Common myeloid progenitor, CD34-positive (primary cell): Measurements from ENCODE around the gene UST.

ENCODE experiments used
- CTCF ChIA-PET: fragments of 350-600 bp; sonication (Branson Sonifier 250); formaldehyde crosslinking; loops from one replicate; lab custom pipeline; 2021; ENCODE audit warnings: antibody characterized with exemption; lab: Charles Lee
- POLR2A ChIA-PET: fragments of 350-600 bp; sonication (Branson Sonifier 250); formaldehyde crosslinking; loops from one replicate; lab custom pipeline; 2021; ENCODE audit warnings: antibody characterized with exemption; lab: Charles Lee
- DNase-seq, 3 donors: peaks; one replicate each; pipeline versions ENCODE4 v3.0.0 to v3.0.0-alpha.2; 2013
- H3K27ac ChIP-seq, 2 experiments: 1 replicate in 1 of 2; 2 replicates in 1 of 2; pipeline ENCODE4 v1.7.0; 2013; ENCODE audit warnings: inconsistent platforms in 2 of 2, low read length in 2 of 2, mild to moderate bottlenecking in 2 of 2, low read depth in 1 of 2, moderate library complexity in 1 of 2; ENCODE audit not compliant: severe bottlenecking in 2 of 2, insufficient read depth in 1 of 2, poor library complexity in 1 of 2
- H3K27me3 ChIP-seq, 5 experiments: replicated peaks in 2 of 5; 1 replicate in 3 of 5; 2 replicates in 2 of 5; pipeline versions ENCODE4 v1.6.1 to v1.7.0; 2013; ENCODE audit warnings: low read length in 4 of 5, mild to moderate bottlenecking in 2 of 5, moderate library complexity in 2 of 5, inconsistent platforms in 1 of 5; ENCODE audit not compliant: insufficient read depth in 5 of 5, control insufficient read depth in 4 of 5
- H3K36me3 ChIP-seq, 4 experiments: 1 replicate in 2 of 4; 2 replicates in 2 of 4; pipeline versions ENCODE4 v1.6.1 to v1.7.0; 2013; ENCODE audit warnings: low read length in 3 of 4, control low read depth in 1 of 4, mild to moderate bottlenecking in 1 of 4; ENCODE audit not compliant: control insufficient read depth in 4 of 4, insufficient read depth in 4 of 4
- H3K4me1 ChIP-seq, 4 experiments: 1 replicate in 3 of 4; 2 replicates in 1 of 4; pipeline versions ENCODE4 v1.6.1 to v1.7.1; 2013; ENCODE audit warnings: low read length in 3 of 4, mild to moderate bottlenecking in 3 of 4, control low read depth in 1 of 4, inconsistent platforms in 1 of 4, moderate library complexity in 1 of 4; ENCODE audit not compliant: control insufficient read depth in 4 of 4, insufficient read depth in 4 of 4; ENCODE audit errors: control extremely low read depth in 1 of 4
- H3K4me3 ChIP-seq, 7 experiments: 1 replicate in 4 of 7; 2 replicates in 3 of 7; pipeline versions ENCODE4 v1.5.1 to v1.7.0; 2013; ENCODE audit warnings: mild to moderate bottlenecking in 7 of 7, low read length in 6 of 7, moderate library complexity in 6 of 7, inconsistent platforms in 2 of 7, low read depth in 2 of 7, control low read depth in 1 of 7; ENCODE audit not compliant: insufficient read depth in 4 of 7, control insufficient read depth in 1 of 7; ENCODE audit errors: extremely low read depth in 1 of 7
- H3K9me3 ChIP-seq, 5 experiments: 1 replicate in 4 of 5; 2 replicates in 1 of 5; pipeline versions ENCODE4 v1.6.1 to v1.7.1; 2013; ENCODE audit warnings: low read length in 4 of 5, mild to moderate bottlenecking in 2 of 5, inconsistent platforms in 1 of 5, low read depth in 1 of 5, moderate library complexity in 1 of 5; ENCODE audit not compliant: control insufficient read depth in 4 of 5, insufficient read depth in 2 of 5; ENCODE audit errors: control extremely low read depth in 1 of 5
- WGBS: methylation state at CpG from one replicate; pipeline ENCODE4 v1.1.5; 2013; ENCODE audit not compliant: insufficient coverage; 5-methylcytosine and 5-hydroxymethylcytosine counted together

The UST gene

DNA sequence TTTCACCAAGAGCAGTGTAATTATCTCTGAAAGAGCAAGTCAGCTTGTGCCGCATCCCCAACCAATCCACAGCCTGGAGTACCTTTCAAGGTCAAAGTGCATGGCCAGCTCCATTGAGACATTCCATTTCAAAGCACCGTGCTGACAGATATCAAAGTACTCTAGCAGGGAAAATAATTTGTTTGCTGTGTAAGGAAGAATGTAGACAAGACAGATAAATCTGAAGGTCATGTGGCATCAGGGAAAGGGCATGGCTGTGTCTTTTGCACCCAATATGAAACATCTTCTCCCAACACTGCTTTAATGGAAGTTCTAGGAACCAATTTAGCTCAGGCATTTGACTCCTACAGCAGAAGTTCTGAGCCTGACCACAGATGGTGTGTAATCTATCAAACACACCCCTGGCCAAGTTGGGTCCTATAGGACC lies 328.0 kb downstream of the UST start:
- Histone ChIP-seq H3K4me3 (no peak overlapping the region), H3K9me3 (peaks cover 0 to 2% (median 0%) of the 10 kb centered on the region in 5 experiments), H3K27ac (no peak overlapping the region), H3K27me3 (no peaks in the 10 kb centered on the region), H3K36me3 (no peaks in the 10 kb centered on the region), H3K4me1 (peaks cover 5 to 20% (median 14%) of the 10 kb centered on the region in 4 experiments)
- POLR2A ChIA-PET: no interaction called here
- DNase-seq: no peak
- CTCF ChIA-PET: interaction anchor here (0.9 to 1.9 kb wide), 10 partner anchors 9 to 357 kb away, joined by 3 to 9 read pairs (median 4); no protein-coding TSS in a partner anchor
- 100% methylated on average over 2 of the region's 2 CpGs for WGBS

DNA sequence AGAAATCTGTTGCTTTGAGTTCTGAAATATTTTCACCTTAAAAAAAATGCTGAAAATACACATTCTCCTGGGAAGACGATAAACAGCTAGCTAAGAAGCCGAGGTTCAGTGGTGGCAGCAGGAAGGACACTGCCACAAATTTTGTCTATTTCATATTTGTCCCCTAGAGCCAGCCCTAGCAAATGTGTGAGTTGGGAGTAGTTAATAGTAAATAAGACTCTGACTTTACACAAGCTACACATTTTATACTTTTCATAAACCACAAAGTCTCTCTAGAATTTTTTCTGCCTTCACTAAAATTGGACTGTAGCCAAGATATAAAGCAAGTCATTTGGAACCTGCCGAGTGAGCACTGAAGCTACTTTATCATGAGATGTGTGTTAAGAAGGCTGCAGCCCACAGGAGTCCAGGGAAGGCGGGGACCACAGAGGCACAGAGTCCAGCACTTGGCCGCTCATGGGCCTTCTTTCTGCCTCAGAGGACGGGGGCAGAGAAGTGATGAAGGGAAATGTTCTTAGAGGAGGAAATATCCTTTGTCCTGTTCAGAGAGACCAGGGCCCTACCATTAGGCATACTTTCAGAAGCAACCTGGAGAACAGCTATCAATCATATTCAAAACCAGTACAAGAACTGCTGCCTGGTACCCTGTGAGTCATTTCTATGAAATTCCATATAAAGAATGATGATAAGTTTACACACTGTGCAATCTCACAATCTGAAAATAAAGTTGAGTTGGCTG lies 329.0 kb downstream of the UST start:
- Histone ChIP-seq H3K4me3 (no peak overlapping the region), H3K27ac (no peak overlapping the region), H3K9me3 (peaks cover 0 to 2% (median 0%) of the 10 kb centered on the region in 5 experiments), H3K36me3 (no peaks in the 10 kb centered on the region), H3K27me3 (no peaks in the 10 kb centered on the region), H3K4me1 (peaks cover 5 to 24% (median 16%) of the 10 kb centered on the region in 4 experiments)
- ChIA-PET CTCF (interaction anchor here (1.4 to 3.5 kb wide), 9 partner anchors 9 to 357 kb away, joined by 3 to 16 read pairs (median 5); no protein-coding TSS in a partner anchor), POLR2A (no interaction called here)
- DNase-seq: peak in 2 of 3 donors; percentile 62 to 68
- 50% methylated on average over 3 of the region's 6 CpGs for WGBS

DNA sequence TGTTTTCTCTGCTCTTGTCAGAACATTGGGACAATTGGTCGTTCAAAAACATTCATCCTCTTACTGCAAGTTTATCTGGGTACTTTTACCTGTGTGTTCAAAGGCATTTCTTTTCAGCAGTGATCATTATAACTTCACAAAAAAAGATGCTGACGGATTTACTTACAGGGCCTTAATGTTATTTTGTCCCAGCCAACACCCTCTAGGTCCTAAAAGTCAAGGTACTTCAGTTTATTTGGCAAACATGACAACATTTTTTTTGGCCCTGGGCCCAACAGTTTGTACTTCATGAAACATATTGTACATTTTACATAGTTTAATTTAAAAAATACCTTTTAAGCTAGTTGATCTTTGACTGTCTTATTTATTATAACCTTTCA lies 329.5 kb downstream of the UST start:
- 100% methylated on average over 2 of the region's 2 CpGs for WGBS
- Histone ChIP-seq H3K9me3 (peaks cover 0 to 2% (median 0%) of the 10 kb centered on the region in 5 experiments), H3K27me3 (no peaks in the 10 kb centered on the region), H3K4me3 (no peak overlapping the region), H3K27ac (no peak overlapping the region), H3K36me3 (no peaks in the 10 kb centered on the region), H3K4me1 (peaks cover 5 to 29% (median 20%) of the 10 kb centered on the region in 4 experiments)
- POLR2A ChIA-PET: no interaction called here
- no peak for DNase-seq
- CTCF ChIA-PET: interaction anchor here (0.7 to 3.5 kb wide), 8 partner anchors 11 to 356 kb away, joined by 3 to 16 read pairs (median 4); no protein-coding TSS in a partner anchor

DNA sequence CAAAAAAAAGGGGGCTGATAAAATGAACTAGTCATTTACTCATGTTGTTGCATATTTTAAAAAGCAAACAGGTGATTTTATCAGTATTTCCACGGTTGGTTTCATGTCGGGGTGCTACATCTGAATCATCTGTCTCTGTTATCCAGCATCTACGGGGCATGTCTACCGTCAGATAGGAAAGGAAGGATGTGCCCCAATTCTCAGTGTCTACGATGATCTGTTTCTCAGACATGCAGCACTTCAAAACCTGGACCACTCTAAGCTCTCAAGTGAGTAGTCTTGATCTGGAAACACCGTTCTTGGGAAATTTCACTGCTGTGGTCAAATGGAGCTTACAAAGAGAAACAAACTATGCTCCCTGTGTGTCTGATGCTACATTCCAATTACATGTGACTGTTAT lies 330.4 kb downstream of the UST start:
- DNase-seq: no peak
- ChIA-PET CTCF (interaction anchor here (0.7 to 3.5 kb wide), 4 partner anchors 15 to 355 kb away, joined by 3 to 16 read pairs (median 7); no protein-coding TSS in a partner anchor), POLR2A (no interaction called here)
- Histone ChIP-seq H3K4me3 (no peak overlapping the region), H3K4me1 (peaks cover 5 to 37% (median 20%) of the 10 kb centered on the region in 4 experiments), H3K36me3 (no peaks in the 10 kb centered on the region), H3K27ac (no peak overlapping the region), H3K27me3 (no peaks in the 10 kb centered on the region), H3K9me3 (no peaks in the 10 kb centered on the region)
- WGBS: 91% methylated on average over 5 of the region's 6 CpGs

DNA sequence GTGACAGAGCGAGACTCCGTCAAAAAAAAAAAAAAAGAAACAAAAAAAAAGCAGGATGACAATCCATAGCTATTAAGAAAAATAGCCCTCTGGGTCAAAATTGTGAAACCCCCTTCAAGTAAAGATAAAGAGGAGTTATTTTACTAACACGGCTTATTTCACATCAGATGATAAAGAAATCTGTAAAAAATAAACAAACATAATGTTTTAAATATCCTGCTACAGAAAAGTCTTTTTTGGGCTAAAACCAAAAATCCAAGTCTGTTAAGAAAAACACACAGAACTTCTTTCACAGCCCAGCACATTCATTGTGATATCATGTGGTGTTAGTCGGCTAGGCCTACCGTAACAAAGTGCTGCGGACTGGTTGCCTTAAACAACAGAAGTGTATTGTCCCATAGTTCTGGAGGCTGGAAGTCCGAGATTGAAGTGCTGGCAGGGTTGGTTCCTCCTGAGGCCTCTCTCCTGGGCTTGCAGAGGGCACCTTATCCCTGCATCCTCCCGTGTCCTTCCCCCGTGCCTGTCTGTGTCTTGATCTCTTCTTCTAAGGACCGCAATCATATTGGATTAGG lies 331.5 kb downstream of the UST start:
- Histone ChIP-seq H3K27me3 (no peaks in the 10 kb centered on the region), H3K9me3 (no peaks in the 10 kb centered on the region), H3K4me3 (no peak overlapping the region), H3K4me1 (peaks cover 10 to 47% (median 26%) of the 10 kb centered on the region in 4 experiments), H3K36me3 (no peaks in the 10 kb centered on the region), H3K27ac (no peak overlapping the region)
- DNase-seq: no peak
- ChIA-PET POLR2A (no interaction called here), CTCF (interaction anchor here (2.1 to 3.5 kb wide), 2 partner anchors 50 to 354 kb away, joined by 10 to 16 read pairs; no protein-coding TSS in a partner anchor)
- WGBS: 99% methylated on average over 7 of the region's 10 CpGs

DNA sequence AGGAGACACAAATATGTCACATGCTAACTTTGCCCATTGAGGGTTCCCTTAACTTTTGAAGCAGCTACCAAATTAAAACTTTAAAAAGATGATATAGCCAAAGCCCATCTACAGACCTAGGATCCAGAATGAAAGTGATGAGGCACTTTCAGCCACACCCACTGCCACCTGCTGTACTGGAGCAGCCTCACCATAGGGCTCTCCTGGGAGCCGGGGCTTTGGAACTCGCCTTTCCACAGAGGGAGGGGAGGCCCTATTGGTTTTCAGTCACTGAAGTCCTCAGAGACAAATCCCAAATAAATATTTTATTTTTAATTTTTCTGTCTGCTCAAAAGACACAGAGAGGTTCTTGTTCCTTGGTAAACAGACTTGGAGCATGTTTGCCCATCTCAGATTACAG lies 332.6 kb downstream of the UST start:
- ChIA-PET CTCF (interaction anchor here (0.6 to 2.6 kb wide), 9 partner anchors 11 to 352 kb away, joined by 3 to 17 read pairs (median 5); no protein-coding TSS in a partner anchor), POLR2A (interaction anchor here (1.0 kb wide), 1 partner anchor 48 kb away, joined by 3 read pairs; no protein-coding TSS in a partner anchor)
- 93% methylated on average over 2 of the region's 2 CpGs for WGBS
- Histone ChIP-seq H3K4me1 (peaks cover 15 to 59% (median 30%) of the 10 kb centered on the region in 4 experiments), H3K36me3 (no peaks in the 10 kb centered on the region), H3K9me3 (no peaks in the 10 kb centered on the region), H3K27me3 (no peaks in the 10 kb centered on the region), H3K27ac (no peak overlapping the region), H3K4me3 (no peak overlapping the region)
- DNase-seq: no peak
